Measurements from ENCODE around the gene IGSF6. TPM values are rescaled to one million over a fixed set of nuclear protein-coding genes. Genes with fewer than 3 reads are reported as not detected.

The IGSF6 gene
- total and polyA plus RNA-seq, 2 of the 4 experiments (the other 2 are of a cell fraction) = not detected

DNA sequence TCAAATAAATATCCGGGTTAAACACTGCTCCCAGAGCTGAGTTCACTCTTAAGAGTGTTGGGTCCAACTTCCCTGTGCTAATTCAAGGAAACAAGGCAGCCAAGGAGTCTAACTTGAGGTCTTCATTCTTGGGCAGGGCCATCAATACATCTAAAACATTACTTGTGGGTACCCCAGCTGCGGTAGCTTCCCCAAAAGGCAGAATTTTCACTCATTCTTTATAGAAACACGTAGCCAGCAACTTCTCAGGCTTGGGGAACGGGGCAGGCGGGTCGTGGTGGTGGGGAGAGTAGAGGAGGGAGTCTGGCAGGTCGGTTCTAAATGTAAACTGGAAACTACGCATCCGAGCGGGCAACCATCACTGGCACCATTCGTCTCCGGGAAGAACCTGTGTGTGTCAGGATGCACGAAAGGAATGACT is 53.7 kb downstream of the IGSF6 start:
- dilution Hi-C loops (cut with HindIII; ENCODE audit: low sequenced_read_pairs, unreplicated experiment) = no loop called here

More for the DNA sequence above, 53.7 kb downstream of the IGSF6 start:
- no peak for DNase-seq
- Histone ChIP-seq H4K20me1 (ENCODE audit: insufficient read depth, low read length) (peaks cover 15% of the 10 kb centered on the region; the same call in 1 of the 2 replicates), H2BK5ac (ENCODE audit: low read depth, low read length, poor library complexity, severe bottlenecking) (peak overlapping the region; percentile 82), H3K4me2 (ENCODE audit: low read depth, low read length) (peak overlapping the region; percentile 88), H2BK15ac (ENCODE audit: low read depth, low read length) (no peak overlapping the region), H3K27me3 (ENCODE audit: control insufficient read depth, insufficient read depth, low read length) (no peaks in the 10 kb centered on the region), H3K18ac (ENCODE audit: low read depth, low read length) (peak overlapping the region; percentile 73; the same call in 1 of the 2 replicates), H3K14ac (replicated peaks; ENCODE audit: low read depth, low read length) (peak overlapping the region; percentile 99), H3K27ac (ENCODE audit: insufficient read depth, low read length) (peak overlapping the region; percentile 81), H3K36me3 (ENCODE audit: control insufficient read depth, insufficient read depth, low read length) (no peaks in the 10 kb centered on the region), H3K4me1 (ENCODE audit: control insufficient read depth, insufficient read depth, low read length) (no peaks in the 10 kb centered on the region), H2AK9ac (replicated peaks; ENCODE audit: low read depth, low read length, poor library complexity) (peak overlapping the region; percentile 96), H4K91ac (ENCODE audit: insufficient read depth, low read depth, low read length) (peak overlapping the region; percentile 96), H3K79me1 (ENCODE audit: low read depth in 1 of 2, low read length in 2 of 2) (peaks cover 5 to 24% of the 10 kb centered on the region in 2 experiments; a peak in 3 of 4 replicates), H4K8ac (ENCODE audit: low read depth in 2 of 2, low read length in 2 of 2) (peak overlapping the region; percentile 98 to 99), H3K9me1 (ENCODE audit: insufficient read depth, low read length) (no peaks in the 10 kb centered on the region), H2AK5ac (ENCODE audit: low read depth, low read length) (peak overlapping the region; percentile 87), H2BK120ac (ENCODE audit: low read depth, low read length) (peak overlapping the region; percentile 53), H3K4me3 (ENCODE audit: insufficient read depth, low read depth, low read length) (peak overlapping the region; percentile 61), H3K23ac (ENCODE audit: low read depth, low read length) (peak overlapping the region; percentile 96), H3K9me3 (ENCODE audit: control insufficient read depth, insufficient read depth, low read length) (no peaks in the 10 kb centered on the region), H3K56ac (ENCODE audit: extremely low read depth, insufficient read depth, low read length) (peak overlapping the region; percentile 91), H3K9ac (ENCODE audit: low read depth, low read length) (peak overlapping the region; percentile 88), H2BK20ac (ENCODE audit: low read depth, low read length) (no peak overlapping the region), H3K4ac (ENCODE audit: low read depth, low read length) (peak overlapping the region; percentile 99), H4K5ac (ENCODE audit: low read depth, low read length) (peak overlapping the region; percentile 89), H2AFZ (replicated peaks; ENCODE audit: low read length, poor library complexity) (peak overlapping the region; percentile 99)
- ChIA-PET POLR2A (ENCODE audit: unreplicated experiment) (no interaction called here), CTCF (no interaction called here)
- intact Hi-C loops (cut with micrococcal nuclease) = loop anchor here (5.0 kb wide), 1 partner anchor 66 kb away; no protein-coding TSS in a partner anchor
- no TSS peak for BruUV-seq (replicated peaks)
- 0% methylated on average over 7 of the region's 13 CpGs; no CpG with 5 or more reads in 1 of the 2 experiments for WGBS, 2 experiments (ENCODE audit: extremely low coverage in 2 of 2, insufficient read length in 1 of 2)
- in situ Hi-C loops (cut with MboI; ENCODE audit: low sequenced_read_pairs) = loop anchor here (10.0 kb wide), 1 partner anchor 56 kb away; the partner anchor contains the start of gene IGSF6
- peak; percentile 10 for ATAC-seq (ENCODE audit: low read depth)
- TF ChIP-seq, protein P1, sequence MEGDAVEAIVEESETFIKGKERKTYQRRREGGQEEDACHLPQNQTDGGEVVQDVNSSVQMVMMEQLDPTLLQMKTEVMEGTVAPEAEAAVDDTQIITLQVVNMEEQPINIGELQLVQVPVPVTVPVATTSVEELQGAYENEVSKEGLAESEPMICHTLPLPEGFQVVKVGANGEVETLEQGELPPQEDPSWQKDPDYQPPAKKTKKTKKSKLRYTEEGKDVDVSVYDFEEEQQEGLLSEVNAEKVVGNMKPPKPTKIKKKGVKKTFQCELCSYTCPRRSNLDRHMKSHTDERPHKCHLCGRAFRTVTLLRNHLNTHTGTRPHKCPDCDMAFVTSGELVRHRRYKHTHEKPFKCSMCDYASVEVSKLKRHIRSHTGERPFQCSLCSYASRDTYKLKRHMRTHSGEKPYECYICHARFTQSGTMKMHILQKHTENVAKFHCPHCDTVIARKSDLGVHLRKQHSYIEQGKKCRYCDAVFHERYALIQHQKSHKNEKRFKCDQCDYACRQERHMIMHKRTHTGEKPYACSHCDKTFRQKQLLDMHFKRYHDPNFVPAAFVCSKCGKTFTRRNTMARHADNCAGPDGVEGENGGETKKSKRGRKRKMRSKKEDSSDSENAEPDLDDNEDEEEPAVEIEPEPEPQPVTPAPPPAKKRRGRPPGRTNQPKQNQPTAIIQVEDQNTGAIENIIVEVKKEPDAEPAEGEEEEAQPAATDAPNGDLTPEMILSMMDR (conservative IDR thresholded peaks at IDR 0.05; ENCODE audit: low read depth, low read length) = no peak
- TF ChIP-seq MAZ (IDR thresholded peaks at IDR 0.05; ENCODE audit: borderline replicate concordance, low read depth, low read length) (no peak), FOS (IDR thresholded peaks at IDR 0.05; ENCODE audit: low read depth, low read length) (no peak), NFE2L2 (IDR thresholded peaks at IDR 0.05; ENCODE audit: low read depth, low read length) (no peak), MXI1 (IDR thresholded peaks at IDR 0.05; ENCODE audit: borderline replicate concordance, low read depth, low read length) (no peak), SMC3 (IDR thresholded peaks at IDR 0.05; ENCODE audit: low read depth, low read length) (no peak), CHD1 (IDR thresholded peaks at IDR 0.05; ENCODE audit: low read depth, low read length) (no peak), MAFK (IDR thresholded peaks at IDR 0.05; ENCODE audit: low read depth, low read length) (no peak), CEBPB (IDR thresholded peaks at IDR 0.05; ENCODE audit: low read depth, low read length) (no peak), RAD21 (IDR thresholded peaks at IDR 0.05; ENCODE audit: low read length) (no peak), RFX5 (IDR thresholded peaks at IDR 0.05; ENCODE audit: low read depth, low read length) (no peak)
- TF ChIP-seq, protein P2, sequence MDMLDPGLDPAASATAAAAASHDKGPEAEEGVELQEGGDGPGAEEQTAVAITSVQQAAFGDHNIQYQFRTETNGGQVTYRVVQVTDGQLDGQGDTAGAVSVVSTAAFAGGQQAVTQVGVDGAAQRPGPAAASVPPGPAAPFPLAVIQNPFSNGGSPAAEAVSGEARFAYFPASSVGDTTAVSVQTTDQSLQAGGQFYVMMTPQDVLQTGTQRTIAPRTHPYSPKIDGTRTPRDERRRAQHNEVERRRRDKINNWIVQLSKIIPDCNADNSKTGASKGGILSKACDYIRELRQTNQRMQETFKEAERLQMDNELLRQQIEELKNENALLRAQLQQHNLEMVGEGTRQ (IDR thresholded peaks at IDR 0.05; ENCODE audit: low read depth, low read length) = no peak
- TF ChIP-seq, protein P3, sequence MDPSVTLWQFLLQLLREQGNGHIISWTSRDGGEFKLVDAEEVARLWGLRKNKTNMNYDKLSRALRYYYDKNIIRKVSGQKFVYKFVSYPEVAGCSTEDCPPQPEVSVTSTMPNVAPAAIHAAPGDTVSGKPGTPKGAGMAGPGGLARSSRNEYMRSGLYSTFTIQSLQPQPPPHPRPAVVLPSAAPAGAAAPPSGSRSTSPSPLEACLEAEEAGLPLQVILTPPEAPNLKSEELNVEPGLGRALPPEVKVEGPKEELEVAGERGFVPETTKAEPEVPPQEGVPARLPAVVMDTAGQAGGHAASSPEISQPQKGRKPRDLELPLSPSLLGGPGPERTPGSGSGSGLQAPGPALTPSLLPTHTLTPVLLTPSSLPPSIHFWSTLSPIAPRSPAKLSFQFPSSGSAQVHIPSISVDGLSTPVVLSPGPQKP (IDR thresholded peaks at IDR 0.05; ENCODE audit: borderline replicate concordance, low read depth, low read length) = no peak

Measured in IMR-90 (cell line).